ENCODE results near the gene SMYD3.

- TF ChIP-seq CTCF (IDR thresholded peaks at IDR 0.05; ENCODE audit: insufficient read depth, low read length) = no peak
- no peak for TF ChIP-seq POLR2AphosphoS5 (IDR thresholded peaks at IDR 0.05; ENCODE audit: low read depth)
- no peak for TF ChIP-seq REST (IDR thresholded peaks at IDR 0.05; ENCODE audit: insufficient replicate concordance, low read depth)
- no peak for TF ChIP-seq GABPA (IDR thresholded peaks at IDR 0.05; ENCODE audit: low read depth)
- TF ChIP-seq SPI1 (IDR thresholded peaks at IDR 0.05; ENCODE audit: borderline replicate concordance, low read depth) = no peak
Measured at GRCh38 chr1:245996811-245997210, 510.3 kb downstream of the SMYD3 start.
